ENCODE data around the gene PRDM15. TPM values are rescaled to one million over a fixed set of nuclear protein-coding genes. Genes with fewer than 3 reads are reported as not detected.

The PRDM15 gene
- total RNA-seq, 6 experiments from 2014 or later = 3.4 to 4.9 (median 4.0) TPM

GRCh38 chr21:41857771-41858300, 21.3 kb downstream of the PRDM15 start:
- no peak for TF ChIP-seq CTCF (IDR thresholded peaks at IDR 0.05)
- peaks cover 1% of the 10 kb centered on the region; the same call in 1 of the 2 replicates for H3K27me3 Mint-ChIP-seq (ENCODE audit: insufficient read depth)
- H3K36me3 Mint-ChIP-seq (ENCODE audit: low read depth) = peaks cover 15% of the 10 kb centered on the region; the same call in 1 of the 2 replicates
- no peak overlapping the region for H3K27ac Mint-ChIP-seq
- H3K9me3 Mint-ChIP-seq = no peaks in the 10 kb centered on the region
- DNase-seq = no peak
- H3K4me1 Mint-ChIP-seq (ENCODE audit: low read depth) = peaks cover 5% of the 10 kb centered on the region
- no peak overlapping the region for H3K4me3 Mint-ChIP-seq

DNA sequence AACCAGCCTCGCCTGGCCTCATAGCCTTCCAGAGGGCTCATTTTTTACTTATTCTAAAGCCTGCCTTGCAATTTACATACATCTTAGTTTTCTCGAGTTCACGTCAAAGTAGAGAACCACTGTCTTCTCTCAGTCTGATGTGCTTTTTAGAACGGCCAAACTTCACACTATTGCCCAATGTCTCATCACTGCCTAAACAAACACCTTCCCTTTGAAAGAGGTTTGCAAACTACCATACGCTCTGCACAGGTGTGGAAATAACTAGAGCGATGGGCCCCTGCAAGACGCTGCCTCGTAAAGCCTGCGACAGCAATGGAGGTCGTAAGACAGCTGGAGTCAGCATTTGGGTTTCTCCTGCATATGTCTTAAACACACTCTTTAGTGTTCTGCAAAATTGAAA, 22.6 kb downstream of the PRDM15 start:
- Mint-ChIP-seq H3K36me3 (ENCODE audit: low read depth) (peaks cover 15% of the 10 kb centered on the region; the same call in 1 of the 2 replicates), H3K27me3 (ENCODE audit: insufficient read depth) (peaks cover 1% of the 10 kb centered on the region; the same call in 1 of the 2 replicates), H3K4me1 (ENCODE audit: low read depth) (no peaks in the 10 kb centered on the region), H3K9me3 (no peaks in the 10 kb centered on the region), H3K4me3 (no peak overlapping the region), H3K27ac (no peak overlapping the region)
- no peak for TF ChIP-seq CTCF (IDR thresholded peaks at IDR 0.05)
- no peak for DNase-seq

- Mint-ChIP-seq H3K4me1 (ENCODE audit: low read depth) (no peaks in the 10 kb centered on the region), H3K4me3 (no peak overlapping the region), H3K27ac (no peak overlapping the region), H3K27me3 (ENCODE audit: insufficient read depth) (no peaks in the 10 kb centered on the region; the same call in 1 of the 2 replicates), H3K9me3 (no peaks in the 10 kb centered on the region), H3K36me3 (ENCODE audit: low read depth) (peaks cover 20% of the 10 kb centered on the region; the same call in 1 of the 2 replicates)
- DNase-seq = no peak
- TF ChIP-seq CTCF (IDR thresholded peaks at IDR 0.05) = no peak
These were observed 24.6 kb downstream of the PRDM15 start for GRCh38 chr21:41854426-41854995.

DNA sequence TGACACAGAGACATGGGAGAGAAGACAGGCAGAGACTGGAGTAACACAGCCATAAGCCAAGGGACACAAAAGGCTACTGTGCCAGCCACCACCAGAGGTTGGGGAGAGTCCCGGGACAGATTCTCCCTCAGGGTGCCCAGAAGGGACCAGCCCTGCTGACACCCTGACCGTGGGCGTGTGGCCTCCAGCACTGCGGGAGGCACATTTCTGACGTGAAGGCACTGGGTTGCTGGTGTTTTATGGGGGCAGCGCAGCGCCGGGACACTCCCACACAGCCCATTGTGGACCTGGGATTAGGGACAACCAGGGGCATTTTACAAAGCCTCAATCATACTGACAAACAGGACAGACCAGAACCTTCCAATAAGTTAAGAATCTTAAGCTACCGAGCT, 26.2 kb downstream of the PRDM15 start:
- Mint-ChIP-seq H3K9me3 (no peaks in the 10 kb centered on the region), H3K36me3 (ENCODE audit: low read depth) (peaks cover 20% of the 10 kb centered on the region; the same call in 1 of the 2 replicates), H3K4me3 (no peak overlapping the region), H3K27ac (no peak overlapping the region), H3K27me3 (ENCODE audit: insufficient read depth) (no peaks in the 10 kb centered on the region; the same call in 1 of the 2 replicates), H3K4me1 (ENCODE audit: low read depth) (no peaks in the 10 kb centered on the region)
- no peak for DNase-seq
- TF ChIP-seq CTCF (IDR thresholded peaks at IDR 0.05) = no peak

DNA sequence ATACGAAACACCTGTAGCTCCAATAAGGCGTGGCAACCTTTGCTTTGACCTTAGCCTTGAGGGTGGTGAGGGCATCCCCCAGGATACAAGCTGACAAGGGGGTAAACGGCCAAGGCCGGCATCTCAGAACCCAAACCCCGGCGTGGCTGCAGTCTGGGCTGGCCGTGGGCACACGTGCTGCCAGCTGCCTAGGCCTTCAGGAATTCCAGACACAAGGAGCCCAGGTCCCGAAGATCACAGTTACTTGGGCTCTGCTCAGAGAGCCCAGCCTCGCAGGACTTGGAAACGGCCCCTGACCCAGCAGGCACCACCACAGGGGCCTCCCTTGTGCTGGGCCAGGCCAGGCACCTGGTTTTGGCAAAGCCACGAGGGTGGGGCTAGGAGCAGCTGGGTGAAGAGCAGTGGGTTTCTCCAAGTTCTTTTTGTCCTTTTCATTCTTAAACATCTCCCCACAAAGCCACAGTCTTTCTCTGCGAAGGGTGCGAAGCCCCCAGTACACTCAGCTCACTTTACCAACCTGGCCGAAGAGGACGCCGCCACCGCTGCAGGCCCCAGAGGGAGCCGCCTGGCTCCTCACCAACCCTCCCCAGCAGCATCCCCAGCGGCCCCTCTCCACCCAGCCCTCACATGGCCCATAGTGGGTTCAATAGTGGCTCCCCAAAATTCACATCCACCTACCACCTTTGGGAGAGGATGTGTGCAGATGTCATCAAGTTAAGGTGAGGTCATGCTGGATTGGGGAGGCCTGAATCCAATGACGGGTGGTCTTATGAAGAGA, 26.8 kb downstream of the PRDM15 start:
- Mint-ChIP-seq H3K4me3 (no peak overlapping the region), H3K36me3 (ENCODE audit: low read depth) (peaks cover 16% of the 10 kb centered on the region; the same call in 1 of the 2 replicates), H3K27ac (no peak overlapping the region), H3K4me1 (ENCODE audit: low read depth) (no peaks in the 10 kb centered on the region), H3K27me3 (ENCODE audit: insufficient read depth) (no peaks in the 10 kb centered on the region; the same call in 1 of the 2 replicates), H3K9me3 (no peaks in the 10 kb centered on the region)
- no peak for DNase-seq
- no peak for TF ChIP-seq CTCF (IDR thresholded peaks at IDR 0.05)

Data from HFFc6 (cell line).